HepG2 (cell line): ENCODE results near the gene RAD51C. TPM values are rescaled to one million over a fixed set of nuclear protein-coding genes. Genes with fewer than 3 reads are reported as not detected.

Source experiments
- ATAC-seq: fragments of 200-7000 bp; cut with Tn5 transposase; 3 replicates; pipeline ENCODE4 v1.9.1; 2020; ENCODE audit warnings: mild to moderate bottlenecking, moderate library complexity
- BruUV-seq: library from RNA; stranded (reverse); fragments of 400-500 nt; replicated peaks from 2 replicates; lab custom pipeline; 2021; lab: Mats Ljungman, UMichigan
- CTCF ChIA-PET: fragments of 300-600 bp; formaldehyde crosslinking; extraction: SDS; loops from one replicate; lab custom pipeline; 2021; ENCODE audit warnings: low total read pairs, inconsistent platforms, low intra/inter-chr PET ratio; lab: Yijun Ruan, JAX
- POLR2A ChIA-PET: fragments of 350-600 bp; sonication (Branson Sonifier 250); formaldehyde crosslinking; loops from one replicate; lab custom pipeline; 2020; ENCODE audit warnings: antibody characterized with exemption, inconsistent platforms; lab: Yijun Ruan, JAX
- DNase-seq: peaks from one replicate; pipeline ENCODE4 v3.0.0-alpha.2; 2015; ENCODE audit warnings: low spot score
- FAIRE-seq: peaks from 3 replicates; lab custom pipeline; 2011; peaks lifted over from hg19 to GRCh38; lab: Jason Lieb, UNC
- H2AFZ ChIP-seq: one replicate; pipeline ENCODE4 v1.6.1; 2011; ENCODE audit warnings: low read length, inconsistent platforms
- H3K27ac ChIP-seq: fragments of 300-600 bp; 3 replicates; pipeline ENCODE4 v1.8.0; 2011; ENCODE audit warnings: mixed run types, mild to moderate bottlenecking, mixed read lengths, low read length, inconsistent platforms; ENCODE audit not compliant: insufficient read depth; ENCODE audit errors: extremely low read length
- H3K27me3 ChIP-seq, 2 experiments: fragments of 200-600 bp in 1 of 2; 2 replicates in 1 of 2; 3 replicates in 1 of 2; pipeline versions ENCODE4 v1.6.0 to v1.8.0; 2011; ENCODE audit warnings: low read length in 2 of 2, mild to moderate bottlenecking in 2 of 2, moderate library complexity in 2 of 2, inconsistent platforms in 1 of 2; ENCODE audit not compliant: insufficient read depth in 2 of 2, control insufficient read depth in 1 of 2
- H3K36me3 ChIP-seq, 2 experiments: fragments of 200-600 bp in 1 of 2; replicated peaks in 1 of 2; 2 replicates in 1 of 2; 3 replicates in 1 of 2; pipeline versions ENCODE4 v1.5.1 to v1.8.0; 2011; ENCODE audit warnings: low read length in 2 of 2, inconsistent platforms in 1 of 2; ENCODE audit not compliant: insufficient read depth in 2 of 2, control insufficient read depth in 1 of 2
- H3K4me1 ChIP-seq: 2 replicates; pipeline ENCODE4 v1.5.1; 2012; ENCODE audit warnings: low read length, inconsistent platforms; ENCODE audit not compliant: insufficient read depth
- H3K4me2 ChIP-seq: 2 replicates; pipeline ENCODE4 v1.6.0; 2011; ENCODE audit warnings: low read depth, low read length, inconsistent platforms
- H3K4me3 ChIP-seq, 3 experiments: fragments of 200-600 bp in 1 of 3; sonication (generic), shearing (Covaris generic) in 1 of 3; replicated peaks in 1 of 3; 2 replicates each; pipeline ENCODE4 v1.5.1; 2011 to 2016; ENCODE audit warnings: low read length in 3 of 3, inconsistent platforms in 2 of 3, low read depth in 2 of 3, mild to moderate bottlenecking in 2 of 3, control low read depth in 1 of 3, mixed read lengths in 1 of 3; ENCODE audit not compliant: insufficient read depth in 1 of 3
- H3K79me2 ChIP-seq: one replicate; pipeline ENCODE4 v1.6.1; 2011; ENCODE audit warnings: low read length, inconsistent platforms; ENCODE audit not compliant: insufficient read depth
- H3K9ac ChIP-seq: 2 replicates; pipeline ENCODE4 v1.6.0; 2011; ENCODE audit warnings: mild to moderate bottlenecking, low read depth, low read length, inconsistent platforms; ENCODE audit not compliant: insufficient read depth
- H3K9me3 ChIP-seq: 2 replicates; pipeline ENCODE4 v1.5.1; 2012; ENCODE audit warnings: mild to moderate bottlenecking, low read length
- H4K20me1 ChIP-seq: 2 replicates; pipeline ENCODE4 v1.6.0; 2011; ENCODE audit warnings: inconsistent platforms, mild to moderate bottlenecking, low read length, moderate library complexity; ENCODE audit not compliant: insufficient read depth
- EED ChIP-seq: sonication (generic); formaldehyde crosslinking; IDR thresholded peaks from 2 replicates; pipeline ENCODE4 v1.5.0; 2020; ENCODE audit warnings: mild to moderate bottlenecking, missing genetic modification reagents
- FOXC1 ChIP-seq: sonication (generic); formaldehyde crosslinking; IDR thresholded peaks from 2 replicates; pipeline ENCODE4 v1.8.0; 2022; ENCODE audit warnings: mild to moderate bottlenecking, missing genetic modification reagents, borderline replicate concordance
- HNRNPL ChIP-seq: fragments of 200-400 bp; formaldehyde crosslinking; IDR thresholded peaks from 2 replicates; pipeline ENCODE4 v1.6.1; 2017; ENCODE audit warnings: mild to moderate bottlenecking, low read depth, low read length
- HOXA3 ChIP-seq: sonication (generic); formaldehyde crosslinking; IDR thresholded peaks from 2 replicates; pipeline ENCODE4 v1.5.0; 2020; ENCODE audit warnings: missing genetic modification reagents
- HOXA5 ChIP-seq: sonication (generic); formaldehyde crosslinking; IDR thresholded peaks from 2 replicates; pipeline ENCODE4 v1.4.0; 2020; ENCODE audit warnings: missing genetic modification reagents
- IKZF4 ChIP-seq: sonication (generic); formaldehyde crosslinking; IDR thresholded peaks from 2 replicates; pipeline ENCODE4 v1.5.1; 2020; ENCODE audit warnings: borderline replicate concordance, mild to moderate bottlenecking, low read depth, missing genetic modification reagents; ENCODE audit errors: not compliant biosample characterization
- KLF16 ChIP-seq, 2 experiments: sonication (generic) in 1 of 2; formaldehyde crosslinking in 1 of 2; IDR thresholded peaks; 2 replicates each; pipeline versions ENCODE4 v1.6.1 to v1.8.0; 2016 to 2023; ENCODE audit warnings: missing genetic modification reagents in 2 of 2, missing compliant biosample characterization in 1 of 2
- RAD21 ChIP-seq: fragments of 450-650 bp; formaldehyde crosslinking; IDR thresholded peaks from 2 replicates; pipeline ENCODE4 v1.5.0; 2020; ENCODE audit warnings: mild to moderate bottlenecking
- SMC3 ChIP-seq: IDR thresholded peaks from 2 replicates; pipeline ENCODE4 v1.6.1; 2011; ENCODE audit warnings: low read length, improper control_type of control experiment
- STAG1 ChIP-seq: sonication (generic); formaldehyde crosslinking; IDR thresholded peaks from 2 replicates; pipeline ENCODE4 v1.4.0; 2020; ENCODE audit warnings: missing genetic modification reagents
- ZNF274 ChIP-seq: sonication (generic); formaldehyde crosslinking; IDR thresholded peaks from 2 replicates; pipeline ENCODE4 v1.5.1; 2020; ENCODE audit warnings: mild to moderate bottlenecking, missing genetic modification reagents
- ZNF333 ChIP-seq: sonication (generic); formaldehyde crosslinking; IDR thresholded peaks from 2 replicates; pipeline ENCODE4 v1.4.0; 2020; ENCODE audit warnings: mild to moderate bottlenecking, missing genetic modification reagents, borderline replicate concordance
- ZNF34 ChIP-seq: sonication (generic); formaldehyde crosslinking; IDR thresholded peaks from 2 replicates; pipeline ENCODE4 v1.4.0; 2020; ENCODE audit warnings: mild to moderate bottlenecking, missing genetic modification reagents, borderline replicate concordance
- ZNF557 ChIP-seq: sonication (generic); formaldehyde crosslinking; IDR thresholded peaks from 2 replicates; pipeline ENCODE4 v1.4.0; 2020; ENCODE audit warnings: missing genetic modification reagents
- WGBS: methylation state at CpG from one replicate; pipeline ENCODE4 v1.1.6; 2017; ENCODE audit warnings: low lambda C conversion rate; 5-methylcytosine and 5-hydroxymethylcytosine counted together
- in situ Hi-C: cut with HindIII; loops from 2 replicates; pipeline ENCODE4 v1.10.0; 2017; ENCODE audit warnings: low pct_unique_long_range_greater_than_20kb; ENCODE audit not compliant: extremely low pct_ligation_motif_present
- intact Hi-C: fragments of 100-400 bp; cut with micrococcal nuclease; formaldehyde crosslinking; loops from one replicate; pipeline ENCODE4 v1.10.0; 2022; ENCODE audit not compliant: unreplicated experiment
- polyA plus RNA-seq, 8 experiments: library from polyadenylated mRNA; depleted of rRNA in 3 of 8; stranded (reverse) in 7 of 8; unstranded in 1 of 8; fragments of >200 nt; fragmentation: Illumina TruSeq in 4 of 8; extraction: Trizol in 4 of 8; gene quantifications; 2 replicates each; pipeline versions ENCODE4 v1.2.1 to v1.2.3, GENCODE V29; 2011 to 2016; ENCODE audit warnings: low read depth in 4 of 8, missing spikeins in 1 of 8, mixed read lengths in 1 of 8; ENCODE audit not compliant: insufficient read depth in 1 of 8
- total RNA-seq, 5 experiments: library from RNA; depleted of rRNA; stranded (reverse); fragments of >200 nt; fragmentation: Illumina TruSeq; extraction: Trizol; gene quantifications; 2 replicates each; pipeline ENCODE4 v1.2.3, GENCODE V29; 2016; ENCODE audit warnings: low read depth in 1 of 5
- TF ChIP-seq, protein P1 (sequence below): IDR thresholded peaks from 2 replicates; pipeline ENCODE4 v1.6.1; 2012; ENCODE audit warnings: low read depth, low read length, improper control_type of control experiment
- TF ChIP-seq, protein P2 (sequence below): sonication (generic); formaldehyde crosslinking; IDR thresholded peaks from 2 replicates; pipeline ENCODE4 v1.5.0; 2020; ENCODE audit warnings: mild to moderate bottlenecking, missing genetic modification reagents, moderate library complexity
- TF ChIP-seq, protein P3 (sequence below): sonication (generic); formaldehyde crosslinking; IDR thresholded peaks from 2 replicates; pipeline ENCODE4 v1.5.0; 2020; ENCODE audit warnings: mild to moderate bottlenecking, missing genetic modification reagents, borderline replicate concordance

The RAD51C gene
- total and polyA plus RNA-seq, 2 of the 13 experiments (the other 11 are each of a cell fraction or from before 2014, with no cell fraction given) = 38.5 to 106 TPM

DNA sequence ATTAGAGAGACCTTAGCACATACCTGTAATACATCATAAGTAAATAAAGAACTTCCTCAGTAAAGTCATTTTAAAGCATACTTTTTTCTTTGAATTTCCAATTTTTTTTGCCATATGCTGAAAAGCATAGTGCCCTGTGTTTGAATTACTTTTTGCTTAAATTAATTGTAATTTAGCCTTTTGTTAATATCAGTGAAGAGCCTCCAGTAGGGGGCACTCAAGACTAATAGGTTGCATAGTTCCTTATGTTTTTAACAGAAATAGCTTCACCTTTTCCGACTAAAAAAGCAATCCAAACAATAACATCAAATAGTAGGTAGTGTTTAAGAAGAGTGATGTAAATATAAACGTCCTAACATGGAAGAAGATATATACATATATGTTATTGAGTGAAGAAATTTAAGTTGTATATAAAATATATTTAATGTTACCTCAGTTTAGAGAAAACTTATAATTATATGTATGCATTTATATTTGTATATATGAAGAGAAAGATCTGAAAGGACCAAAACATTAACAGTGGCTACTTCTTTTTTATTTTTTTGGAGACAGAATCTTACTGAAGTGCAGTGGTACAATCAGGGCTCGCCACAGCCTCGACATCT, 18.6 kb downstream of the RAD51C start:
- Histone ChIP-seq H3K4me2 (no peak overlapping the region), H4K20me1 (no peaks in the 10 kb centered on the region), H2AFZ (no peak overlapping the region), H3K4me3 (no peak overlapping the region), H3K27me3 (no peaks in the 10 kb centered on the region), H3K36me3 (peaks cover 3% of the 10 kb centered on the region in 2 experiments; a peak in 2 of 5 replicates), H3K9ac (no peak overlapping the region), H3K27ac (no peak overlapping the region), H3K79me2 (no peaks in the 10 kb centered on the region), H3K9me3 (no peaks in the 10 kb centered on the region), H3K4me1 (no peaks in the 10 kb centered on the region)
- POLR2A ChIA-PET = no interaction called here
- intact Hi-C loops = loop anchor here (1.0 to 5.0 kb wide), 2 partner anchors 189 to 294 kb away; no protein-coding TSS in a partner anchor
- 57% methylated on average over 4 of the region's 4 CpGs for WGBS
- FAIRE-seq (peak; percentile 40), DNase-seq (peak; percentile 56), ATAC-seq (no peak)
- in situ Hi-C loops = loop anchor here (5.0 kb wide), 1 partner anchor 291 kb away; no protein-coding TSS in a partner anchor
- CTCF ChIA-PET = interaction anchor here (1.3 to 4.8 kb wide), 2 partner anchors 291 to 293 kb away, joined by 3 to 62 read pairs; no protein-coding TSS in a partner anchor
- BruUV-seq = TSS peak; percentile 39
- TF ChIP-seq ZNF274 (CRISPR knock-in tag) (no peak), HNRNPL (no peak), HOXA5 (CRISPR knock-in tag) (no peak), EED (CRISPR knock-in tag) (no peak), ZNF34 (CRISPR knock-in tag) (no peak), STAG1 (peak; percentile 86), ZNF333 (CRISPR knock-in tag) (no peak), ZNF557 (CRISPR knock-in tag) (no peak), IKZF4 (CRISPR knock-in tag) (no peak), FOXC1 (CRISPR knock-in tag) (no peak), RAD21 (peak; percentile 66; the same call in 1 of the 2 replicates), KLF16 (CRISPR knock-in tag; IDR thresholded peaks at IDR 0.05) (peak in 1 of 2 experiments; percentile 22; a peak in 1 of 4 replicates), HOXA3 (CRISPR knock-in tag) (no peak), SMC3 (peak; percentile 82)
- TF ChIP-seq, protein P1, sequence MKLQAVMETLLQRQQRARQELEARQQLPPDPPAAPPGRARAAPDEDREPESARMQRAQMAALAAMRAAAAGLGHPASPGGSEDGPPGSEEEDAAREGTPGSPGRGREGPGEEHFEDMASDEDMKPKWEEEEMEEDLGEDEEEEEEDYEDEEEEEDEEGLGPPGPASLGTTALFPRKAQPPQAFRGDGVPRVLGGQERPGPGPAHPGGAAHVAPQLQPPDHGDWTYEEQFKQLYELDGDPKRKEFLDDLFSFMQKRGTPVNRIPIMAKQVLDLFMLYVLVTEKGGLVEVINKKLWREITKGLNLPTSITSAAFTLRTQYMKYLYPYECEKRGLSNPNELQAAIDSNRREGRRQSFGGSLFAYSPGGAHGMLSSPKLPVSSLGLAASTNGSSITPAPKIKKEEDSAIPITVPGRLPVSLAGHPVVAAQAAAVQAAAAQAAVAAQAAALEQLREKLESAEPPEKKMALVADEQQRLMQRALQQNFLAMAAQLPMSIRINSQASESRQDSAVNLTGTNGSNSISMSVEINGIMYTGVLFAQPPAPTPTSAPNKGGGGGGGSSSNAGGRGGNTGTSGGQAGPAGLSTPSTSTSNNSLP = 0 out of 2 replicates have a peak, but pooled peaks have one; percentile 52
- TF ChIP-seq, protein P2, sequence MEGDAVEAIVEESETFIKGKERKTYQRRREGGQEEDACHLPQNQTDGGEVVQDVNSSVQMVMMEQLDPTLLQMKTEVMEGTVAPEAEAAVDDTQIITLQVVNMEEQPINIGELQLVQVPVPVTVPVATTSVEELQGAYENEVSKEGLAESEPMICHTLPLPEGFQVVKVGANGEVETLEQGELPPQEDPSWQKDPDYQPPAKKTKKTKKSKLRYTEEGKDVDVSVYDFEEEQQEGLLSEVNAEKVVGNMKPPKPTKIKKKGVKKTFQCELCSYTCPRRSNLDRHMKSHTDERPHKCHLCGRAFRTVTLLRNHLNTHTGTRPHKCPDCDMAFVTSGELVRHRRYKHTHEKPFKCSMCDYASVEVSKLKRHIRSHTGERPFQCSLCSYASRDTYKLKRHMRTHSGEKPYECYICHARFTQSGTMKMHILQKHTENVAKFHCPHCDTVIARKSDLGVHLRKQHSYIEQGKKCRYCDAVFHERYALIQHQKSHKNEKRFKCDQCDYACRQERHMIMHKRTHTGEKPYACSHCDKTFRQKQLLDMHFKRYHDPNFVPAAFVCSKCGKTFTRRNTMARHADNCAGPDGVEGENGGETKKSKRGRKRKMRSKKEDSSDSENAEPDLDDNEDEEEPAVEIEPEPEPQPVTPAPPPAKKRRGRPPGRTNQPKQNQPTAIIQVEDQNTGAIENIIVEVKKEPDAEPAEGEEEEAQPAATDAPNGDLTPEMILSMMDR (CRISPR knock-in tag) = peak; percentile 68
- TF ChIP-seq, protein P3, sequence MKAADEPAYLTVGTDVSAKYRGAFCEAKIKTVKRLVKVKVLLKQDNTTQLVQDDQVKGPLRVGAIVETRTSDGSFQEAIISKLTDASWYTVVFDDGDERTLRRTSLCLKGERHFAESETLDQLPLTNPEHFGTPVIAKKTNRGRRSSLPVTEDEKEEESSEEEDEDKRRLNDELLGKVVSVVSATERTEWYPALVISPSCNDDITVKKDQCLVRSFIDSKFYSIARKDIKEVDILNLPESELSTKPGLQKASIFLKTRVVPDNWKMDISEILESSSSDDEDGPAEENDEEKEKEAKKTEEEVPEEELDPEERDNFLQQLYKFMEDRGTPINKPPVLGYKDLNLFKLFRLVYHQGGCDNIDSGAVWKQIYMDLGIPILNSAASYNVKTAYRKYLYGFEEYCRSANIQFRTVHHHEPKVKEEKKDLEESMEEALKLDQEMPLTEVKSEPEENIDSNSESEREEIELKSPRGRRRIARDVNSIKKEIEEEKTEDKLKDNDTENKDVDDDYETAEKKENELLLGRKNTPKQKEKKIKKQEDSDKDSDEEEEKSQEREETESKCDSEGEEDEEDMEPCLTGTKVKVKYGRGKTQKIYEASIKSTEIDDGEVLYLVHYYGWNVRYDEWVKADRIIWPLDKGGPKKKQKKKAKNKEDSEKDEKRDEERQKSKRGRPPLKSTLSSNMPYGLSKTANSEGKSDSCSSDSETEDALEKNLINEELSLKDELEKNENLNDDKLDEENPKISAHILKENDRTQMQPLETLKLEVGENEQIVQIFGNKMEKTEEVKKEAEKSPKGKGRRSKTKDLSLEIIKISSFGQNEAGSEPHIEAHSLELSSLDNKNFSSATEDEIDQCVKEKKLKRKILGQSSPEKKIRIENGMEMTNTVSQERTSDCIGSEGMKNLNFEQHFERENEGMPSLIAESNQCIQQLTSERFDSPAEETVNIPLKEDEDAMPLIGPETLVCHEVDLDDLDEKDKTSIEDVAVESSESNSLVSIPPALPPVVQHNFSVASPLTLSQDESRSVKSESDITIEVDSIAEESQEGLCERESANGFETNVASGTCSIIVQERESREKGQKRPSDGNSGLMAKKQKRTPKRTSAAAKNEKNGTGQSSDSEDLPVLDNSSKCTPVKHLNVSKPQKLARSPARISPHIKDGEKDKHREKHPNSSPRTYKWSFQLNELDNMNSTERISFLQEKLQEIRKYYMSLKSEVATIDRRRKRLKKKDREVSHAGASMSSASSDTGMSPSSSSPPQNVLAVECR = no peak
